RWPE2 (cell line): ENCODE measurements around the gene PRMT7.

ENCODE experiments used
- ATAC-seq: fragments of 200-7000 bp; cut with Tn5 transposase; 3 replicates; pipeline ENCODE4 v1.9.1; 2021; ENCODE audit warnings: low read depth
- DNase-seq: peaks from one replicate; pipeline ENCODE4 v3.0.0-alpha.2; 2020; ENCODE audit warnings: low spot score
- H3K27ac ChIP-seq: fragments of 450-650 bp; 2 replicates; pipeline ENCODE4 v1.5.1; 2017; ENCODE audit warnings: mild to moderate bottlenecking; ENCODE audit not compliant: poor library complexity, severe bottlenecking
- H3K27me3 ChIP-seq: fragments of 250-450 bp; sonication (Bioruptor Pico); 2 replicates; pipeline ENCODE4 v1.5.1; 2021; ENCODE audit warnings: mild to moderate bottlenecking, moderate library complexity; ENCODE audit not compliant: insufficient read depth, poor library complexity, severe bottlenecking
- H3K36me3 ChIP-seq: fragments of 250-450 bp; sonication (Bioruptor Pico); 2 replicates; pipeline ENCODE4 v1.5.1; 2020; ENCODE audit warnings: low read depth, mild to moderate bottlenecking, moderate library complexity
- H3K4me1 ChIP-seq: fragments of 250-450 bp; sonication (Bioruptor Pico); 2 replicates; pipeline ENCODE4 v1.5.1; 2021; ENCODE audit warnings: mild to moderate bottlenecking, moderate library complexity; ENCODE audit not compliant: insufficient read depth, poor library complexity, severe bottlenecking
- H3K4me3 ChIP-seq: fragments of 250-450 bp; sonication (Bioruptor Pico); 2 replicates; pipeline ENCODE4 v1.5.1; 2021; ENCODE audit warnings: mild to moderate bottlenecking, moderate library complexity; ENCODE audit not compliant: severe bottlenecking
- H3K9me3 ChIP-seq: fragments of 250-450 bp; sonication (Bioruptor Pico); 2 replicates; pipeline ENCODE4 v1.5.1; 2021; ENCODE audit warnings: mild to moderate bottlenecking, moderate library complexity; ENCODE audit not compliant: severe bottlenecking
- TF ChIP-seq, protein P1 (sequence below): fragments of 450-650 bp; IDR thresholded peaks from one replicate; pipeline ENCODE4 v1.5.1; 2017; ENCODE audit warnings: mild to moderate bottlenecking, moderate library complexity; ENCODE audit not compliant: poor library complexity, severe bottlenecking

PRMT7 gene

DNA sequence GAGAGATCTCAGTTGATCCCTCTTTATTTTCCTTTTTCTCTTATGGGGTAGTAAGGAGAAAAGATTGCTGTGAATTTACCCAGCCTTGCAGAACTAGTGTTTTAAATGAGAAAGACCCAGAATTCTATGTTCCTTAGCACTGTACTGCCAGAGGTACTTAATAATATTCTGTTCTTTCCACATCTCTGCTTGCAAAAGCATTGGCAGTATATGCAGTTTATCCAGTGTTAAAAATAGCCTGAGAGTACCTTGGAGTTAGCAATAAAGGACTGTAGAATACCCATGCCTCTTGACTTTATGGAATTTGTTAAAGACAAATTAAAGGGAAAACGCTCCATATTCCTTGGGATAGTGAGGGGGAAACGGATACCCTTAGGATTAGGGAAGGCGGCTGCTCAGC is 34.6 kb upstream of the PRMT7 start:
- ATAC-seq, result no peak
- Histone ChIP-seq H3K4me3 (no peak overlapping the region), H3K4me1 (peaks cover 23% of the 10 kb centered on the region), H3K36me3 (peaks cover 40% of the 10 kb centered on the region), H3K27ac (no peak overlapping the region), H3K9me3 (no peaks in the 10 kb centered on the region), H3K27me3 (no peaks in the 10 kb centered on the region)
- TF ChIP-seq, protein P1, sequence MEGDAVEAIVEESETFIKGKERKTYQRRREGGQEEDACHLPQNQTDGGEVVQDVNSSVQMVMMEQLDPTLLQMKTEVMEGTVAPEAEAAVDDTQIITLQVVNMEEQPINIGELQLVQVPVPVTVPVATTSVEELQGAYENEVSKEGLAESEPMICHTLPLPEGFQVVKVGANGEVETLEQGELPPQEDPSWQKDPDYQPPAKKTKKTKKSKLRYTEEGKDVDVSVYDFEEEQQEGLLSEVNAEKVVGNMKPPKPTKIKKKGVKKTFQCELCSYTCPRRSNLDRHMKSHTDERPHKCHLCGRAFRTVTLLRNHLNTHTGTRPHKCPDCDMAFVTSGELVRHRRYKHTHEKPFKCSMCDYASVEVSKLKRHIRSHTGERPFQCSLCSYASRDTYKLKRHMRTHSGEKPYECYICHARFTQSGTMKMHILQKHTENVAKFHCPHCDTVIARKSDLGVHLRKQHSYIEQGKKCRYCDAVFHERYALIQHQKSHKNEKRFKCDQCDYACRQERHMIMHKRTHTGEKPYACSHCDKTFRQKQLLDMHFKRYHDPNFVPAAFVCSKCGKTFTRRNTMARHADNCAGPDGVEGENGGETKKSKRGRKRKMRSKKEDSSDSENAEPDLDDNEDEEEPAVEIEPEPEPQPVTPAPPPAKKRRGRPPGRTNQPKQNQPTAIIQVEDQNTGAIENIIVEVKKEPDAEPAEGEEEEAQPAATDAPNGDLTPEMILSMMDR, result no peak
- no peak for DNase-seq

DNA sequence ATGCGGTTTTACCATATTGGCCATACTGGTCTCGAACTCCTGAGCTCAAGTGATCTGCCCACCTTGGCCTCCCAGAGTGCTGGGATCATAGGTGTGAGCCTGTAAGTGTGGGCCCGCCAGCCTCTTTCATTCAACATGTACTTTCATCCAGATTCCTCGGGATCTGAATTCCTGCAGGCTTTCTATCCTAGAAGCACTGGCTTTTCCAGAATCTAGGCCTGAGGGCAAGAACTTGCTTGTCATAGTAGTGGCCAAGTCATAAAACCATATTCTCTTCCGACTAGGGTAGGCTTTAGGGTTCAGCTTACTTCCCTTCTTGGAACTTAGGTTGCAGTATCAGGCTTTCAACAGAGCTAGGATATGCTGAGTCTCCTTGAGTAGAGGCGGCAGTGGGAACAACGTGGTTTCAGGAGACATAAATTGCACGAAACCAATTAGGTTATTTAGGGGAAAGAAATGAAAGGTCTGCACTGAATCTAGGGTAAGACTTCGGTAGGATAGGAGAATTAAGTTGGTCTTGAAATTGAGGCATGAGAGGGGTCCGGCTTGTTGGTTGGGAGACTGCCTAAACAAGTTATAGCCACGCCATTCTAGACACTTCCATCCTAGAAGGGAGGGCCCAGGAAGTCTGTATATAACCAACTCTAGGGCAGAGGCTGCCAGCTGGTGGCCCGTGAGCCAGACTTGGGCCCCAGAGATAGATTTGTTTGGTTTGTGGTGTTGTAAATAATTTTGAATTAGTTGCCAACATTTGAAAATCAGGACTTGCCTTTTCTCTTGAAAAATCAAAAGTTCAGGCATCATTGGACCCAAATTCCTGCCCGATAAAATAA is 30.9 kb upstream of the PRMT7 start:
- H3K4me1 ChIP-seq, result peaks cover 12% of the 10 kb centered on the region
- no peaks in the 10 kb centered on the region for H3K27me3 ChIP-seq
- no peak overlapping the region for H3K4me3 ChIP-seq
- no peak overlapping the region for H3K27ac ChIP-seq
- ATAC-seq, result no peak
- no peaks in the 10 kb centered on the region for H3K9me3 ChIP-seq
- no peak for DNase-seq
- TF ChIP-seq, protein P1, result no peak
- H3K36me3 ChIP-seq, result peaks cover 38% of the 10 kb centered on the region

DNA sequence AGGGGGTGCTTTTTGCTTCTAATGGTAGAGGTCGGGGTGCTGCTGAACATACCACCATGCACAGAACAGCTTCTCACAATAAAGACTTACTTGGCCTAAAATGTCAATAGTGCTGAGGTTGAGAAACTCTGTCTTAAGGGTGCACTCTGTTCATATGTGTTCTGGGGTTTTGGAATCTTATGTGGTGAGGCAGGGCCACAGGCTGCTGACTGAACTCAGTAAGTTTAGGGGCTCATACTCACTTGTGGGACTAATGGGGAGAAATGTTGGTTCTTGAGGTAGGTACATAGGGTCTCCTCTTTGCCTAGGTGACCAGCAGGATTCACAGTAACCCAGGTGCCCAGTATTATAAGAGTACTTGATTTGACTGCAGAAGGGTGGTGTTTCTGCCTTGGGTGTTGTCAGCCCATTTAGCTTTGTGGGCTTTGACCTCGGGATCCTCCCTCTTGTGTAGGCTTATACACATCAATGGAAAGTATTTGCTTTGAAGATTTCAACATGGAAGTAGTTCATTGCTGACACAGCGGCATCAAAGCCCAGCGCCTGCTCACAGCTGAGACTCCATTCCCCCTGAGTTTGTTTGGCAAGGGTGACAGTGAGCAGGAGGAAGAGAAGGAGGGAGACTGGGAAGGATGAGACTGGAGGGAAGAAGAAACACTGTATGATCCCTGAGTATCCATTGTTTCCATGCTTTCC is 29.3 kb upstream of the PRMT7 start:
- H3K27ac ChIP-seq, result no peak overlapping the region
- TF ChIP-seq, protein P1, result no peak
- H3K4me3 ChIP-seq, result no peak overlapping the region
- no peaks in the 10 kb centered on the region for H3K4me1 ChIP-seq
- H3K9me3 ChIP-seq, result no peaks in the 10 kb centered on the region
- H3K27me3 ChIP-seq, result no peaks in the 10 kb centered on the region
- ATAC-seq, result no peak
- peaks cover 34% of the 10 kb centered on the region for H3K36me3 ChIP-seq
- DNase-seq, result no peak

DNA sequence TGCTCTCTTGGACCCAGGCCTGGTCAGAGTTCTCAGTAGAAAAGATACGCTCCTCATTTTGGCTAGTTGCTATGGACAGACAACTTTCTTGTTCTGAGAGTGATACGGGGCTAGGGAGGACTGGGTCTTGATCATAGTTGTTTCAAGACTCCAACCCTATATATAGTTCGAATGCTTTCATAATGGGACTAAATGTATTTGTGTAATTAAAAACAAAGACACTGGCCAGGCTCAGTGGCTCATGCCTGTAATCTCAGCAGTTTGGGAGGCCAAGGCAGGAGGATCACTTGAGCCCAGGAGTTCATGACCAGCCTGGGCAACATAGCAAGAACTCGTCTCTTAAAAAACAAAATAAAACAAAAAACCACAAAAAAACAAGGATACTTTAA is 28.8 kb upstream of the PRMT7 start:
- ATAC-seq (no peak), DNase-seq (no peak)
- Histone ChIP-seq H3K4me1 (no peaks in the 10 kb centered on the region), H3K36me3 (peaks cover 36% of the 10 kb centered on the region), H3K27me3 (no peaks in the 10 kb centered on the region), H3K9me3 (no peaks in the 10 kb centered on the region), H3K27ac (no peak overlapping the region), H3K4me3 (no peak overlapping the region)
- TF ChIP-seq, protein P1, result no peak

DNA sequence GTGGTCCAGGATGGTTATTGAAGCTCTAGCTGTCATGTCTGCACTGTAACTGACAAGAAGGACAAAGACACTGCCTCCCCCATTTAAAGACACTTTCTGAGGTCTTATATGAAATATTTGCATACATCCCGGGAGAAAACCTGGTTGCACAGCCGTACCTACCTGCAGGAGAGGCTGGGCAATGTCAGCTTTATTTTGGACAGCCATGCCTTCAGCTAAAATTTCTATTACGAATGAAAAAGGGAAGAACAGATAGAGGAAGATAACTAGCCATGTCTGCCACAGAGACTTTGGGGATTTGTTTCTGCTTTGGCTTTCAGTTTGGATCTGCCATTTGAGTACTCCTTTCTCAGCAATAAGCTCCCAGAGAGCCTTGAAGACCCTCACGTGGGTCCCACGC is 27.5 kb upstream of the PRMT7 start:
- ATAC-seq, result no peak
- H3K4me1 ChIP-seq, result no peaks in the 10 kb centered on the region
- peaks cover 39% of the 10 kb centered on the region for H3K36me3 ChIP-seq
- no peaks in the 10 kb centered on the region for H3K27me3 ChIP-seq
- no peaks in the 10 kb centered on the region for H3K9me3 ChIP-seq
- H3K27ac ChIP-seq, result no peak overlapping the region
- no peak for DNase-seq
- no peak overlapping the region for H3K4me3 ChIP-seq
- TF ChIP-seq, protein P1, result no peak
